IMR-90 (cell line): ENCODE measurements around the gene SPINT4. TPM values are rescaled to one million over a fixed set of nuclear protein-coding genes. Genes with fewer than 3 reads are reported as not detected.

Experiments
- ATAC-seq: fragments of 200-7000 bp; cut with Tn5 transposase; 2 replicates; pipeline ENCODE4 v1.9.1; 2020; ENCODE audit warnings: low read depth, mild to moderate bottlenecking, moderate library complexity
- BruUV-seq: library from RNA; stranded (reverse); fragments of 400-500 nt; replicated peaks from 2 replicates; lab custom pipeline; 2021; lab: Mats Ljungman, UMichigan
- CTCF ChIA-PET: fragments of 300-600 bp; formaldehyde crosslinking; extraction: SDS; loops from one replicate; lab custom pipeline; 2021; ENCODE audit warnings: antibody characterized with exemption; lab: Yijun Ruan, JAX
- POLR2A ChIA-PET: fragments of 300-600 bp; sonication (Branson Sonifier 250); formaldehyde crosslinking; loops from one replicate; lab custom pipeline; 2022; ENCODE audit warnings: antibody characterized with exemption; ENCODE audit not compliant: unreplicated experiment; lab: Charles Lee
- DNase-seq: peaks from one replicate; pipeline ENCODE4 v3.0.0; 2013
- H2AFZ ChIP-seq: replicated peaks from 2 replicates; pipeline ENCODE3; 2013; ENCODE audit warnings: low read length, mild to moderate bottlenecking; ENCODE audit not compliant: poor library complexity
- H2AK5ac ChIP-seq: 2 replicates; pipeline ENCODE4 v1.6.1; 2013; ENCODE audit warnings: low read depth, low read length, inconsistent platforms
- H2AK9ac ChIP-seq: replicated peaks from 2 replicates; pipeline ENCODE3; 2013; ENCODE audit warnings: mild to moderate bottlenecking, low read depth, low read length, moderate library complexity; ENCODE audit not compliant: poor library complexity
- H2BK120ac ChIP-seq: 2 replicates; pipeline ENCODE4 v1.6.1; 2013; ENCODE audit warnings: low read depth, low read length, inconsistent platforms
- H2BK15ac ChIP-seq: 3 replicates; pipeline ENCODE4 v1.6.1; 2013; ENCODE audit warnings: low read depth, low read length, inconsistent platforms
- H2BK20ac ChIP-seq: 2 replicates; pipeline ENCODE4 v1.6.1; 2013; ENCODE audit warnings: low read depth, mild to moderate bottlenecking, inconsistent platforms, low read length, moderate library complexity
- H2BK5ac ChIP-seq: 2 replicates; pipeline ENCODE4 v1.6.1; 2013; ENCODE audit warnings: mild to moderate bottlenecking, low read depth, low read length, inconsistent platforms; ENCODE audit not compliant: poor library complexity, severe bottlenecking
- H3K14ac ChIP-seq: replicated peaks from 2 replicates; pipeline ENCODE4 v1.6.1; 2013; ENCODE audit warnings: low read depth, low read length, inconsistent platforms
- H3K18ac ChIP-seq: 2 replicates; pipeline ENCODE4 v1.6.1; 2013; ENCODE audit warnings: low read depth, low read length, control low read depth
- H3K23ac ChIP-seq: 2 replicates; pipeline ENCODE4 v1.6.1; 2013; ENCODE audit warnings: low read depth, low read length, inconsistent platforms
- H3K27ac ChIP-seq: 2 replicates; pipeline ENCODE4 v1.5.1; 2013; ENCODE audit warnings: mild to moderate bottlenecking, control low read depth, low read length; ENCODE audit not compliant: insufficient read depth
- H3K27me3 ChIP-seq: 2 replicates; pipeline ENCODE4 v1.6.1; 2013; ENCODE audit warnings: low read length; ENCODE audit not compliant: control insufficient read depth, insufficient read depth
- H3K36me3 ChIP-seq: 2 replicates; pipeline ENCODE4 v1.6.1; 2013; ENCODE audit warnings: low read length, mixed read lengths; ENCODE audit not compliant: control insufficient read depth, insufficient read depth
- H3K4ac ChIP-seq: 2 replicates; pipeline ENCODE4 v1.6.1; 2013; ENCODE audit warnings: low read depth, low read length, inconsistent platforms
- H3K4me1 ChIP-seq: 2 replicates; pipeline ENCODE4 v1.6.1; 2013; ENCODE audit warnings: low read length, mixed read lengths; ENCODE audit not compliant: control insufficient read depth, insufficient read depth
- H3K4me2 ChIP-seq: 2 replicates; pipeline ENCODE4 v1.6.1; 2013; ENCODE audit warnings: low read depth, mild to moderate bottlenecking, control low read depth, low read length, moderate library complexity
- H3K4me3 ChIP-seq: 2 replicates; pipeline ENCODE4 v1.5.1; 2013; ENCODE audit warnings: low read depth, mild to moderate bottlenecking, control low read depth, low read length, moderate library complexity; ENCODE audit not compliant: insufficient read depth
- H3K56ac ChIP-seq: 2 replicates; pipeline ENCODE4 v1.6.1; 2013; ENCODE audit warnings: low read length, inconsistent platforms; ENCODE audit not compliant: insufficient read depth; ENCODE audit errors: extremely low read depth
- H3K79me1 ChIP-seq, 2 experiments: 2 replicates each; pipeline ENCODE4 v1.6.1; 2013; ENCODE audit warnings: low read length in 2 of 2, inconsistent platforms in 1 of 2, low read depth in 1 of 2
- H3K9ac ChIP-seq: 2 replicates; pipeline ENCODE4 v1.6.1; 2013; ENCODE audit warnings: low read depth, low read length, control low read depth
- H3K9me1 ChIP-seq: 2 replicates; pipeline ENCODE4 v1.6.1; 2013; ENCODE audit warnings: low read length, inconsistent platforms; ENCODE audit not compliant: insufficient read depth
- H3K9me3 ChIP-seq: 2 replicates; pipeline ENCODE4 v1.6.1; 2013; ENCODE audit warnings: low read length; ENCODE audit not compliant: control insufficient read depth, insufficient read depth
- H4K20me1 ChIP-seq: 2 replicates; pipeline ENCODE4 v1.6.1; 2013; ENCODE audit warnings: low read length, inconsistent platforms; ENCODE audit not compliant: insufficient read depth
- H4K5ac ChIP-seq: 2 replicates; pipeline ENCODE4 v1.6.1; 2013; ENCODE audit warnings: mild to moderate bottlenecking, low read depth, low read length, control low read depth
- H4K8ac ChIP-seq, 2 experiments: 2 replicates each; pipeline ENCODE4 v1.6.1; 2013; ENCODE audit warnings: low read depth in 2 of 2, low read length in 2 of 2, control low read depth in 1 of 2, inconsistent platforms in 1 of 2
- H4K91ac ChIP-seq: 2 replicates; pipeline ENCODE4 v1.6.1; 2013; ENCODE audit warnings: low read depth, low read length, inconsistent platforms; ENCODE audit not compliant: insufficient read depth
- CEBPB ChIP-seq: IDR thresholded peaks from 2 replicates; pipeline ENCODE4 v1.6.1; 2012; ENCODE audit warnings: low read depth, low read length, improper control_type of control experiment
- RCOR1 ChIP-seq: IDR thresholded peaks from 2 replicates; pipeline ENCODE4 v1.6.1; 2012; ENCODE audit warnings: mild to moderate bottlenecking, low read length, improper control_type of control experiment; ENCODE audit not compliant: insufficient replicate concordance
- RFX5 ChIP-seq: IDR thresholded peaks from 2 replicates; pipeline ENCODE4 v1.8.0; 2012; ENCODE audit warnings: low read depth, mild to moderate bottlenecking, low read length, moderate library complexity
- WGBS, 2 experiments: methylation state at CpG; one replicate each; pipeline versions ENCODE4 v1.1.5 to v1.1.7; 2013; ENCODE audit warnings: missing lambda C conversion rate in 2 of 2; ENCODE audit not compliant: insufficient read length in 1 of 2; ENCODE audit errors: extremely low coverage in 2 of 2; 5-methylcytosine and 5-hydroxymethylcytosine counted together
- dilution Hi-C: fragments of 300-500 bp; cut with HindIII; formaldehyde crosslinking; loops from one replicate; pipeline ENCODE4 v1.14.3; 2018; ENCODE audit warnings: low sequenced_read_pairs; ENCODE audit not compliant: unreplicated experiment
- in situ Hi-C: fragments of 300-500 bp; cut with MboI; formaldehyde crosslinking; loops from 3 replicates; pipeline ENCODE4 v1.14.3; 2019; ENCODE audit warnings: low sequenced_read_pairs, inconsistent platforms, mixed read lengths
- intact Hi-C: fragments of 100-400 bp; cut with micrococcal nuclease; formaldehyde crosslinking; loops from 2 replicates; pipeline ENCODE4 v1.10.0; 2022
- polyA plus RNA-seq, 3 experiments: library from polyadenylated mRNA; depleted of rRNA; stranded (reverse); fragments of >200 nt; gene quantifications; 2 replicates each; pipeline ENCODE4 v1.2.3, GENCODE V29; 2012; ENCODE audit warnings: low replicate concordance in 1 of 3
- total RNA-seq: library from RNA; depleted of rRNA; stranded (reverse); fragments of >200 nt; gene quantifications from 2 replicates; pipeline ENCODE4 v1.2.3, GENCODE V29; 2012
- TF ChIP-seq, protein P1 (sequence below): fragments of 150-350 bp; IDR thresholded peaks from 2 replicates; pipeline ENCODE4 v1.6.1; 2016; ENCODE audit warnings: low read depth, mild to moderate bottlenecking, low read length, moderate library complexity, borderline replicate concordance

Gene SPINT4
- total and polyA plus RNA-seq, 2 of the 4 experiments (the other 2 are of a cell fraction): not detected

- no peak for ATAC-seq
- no peak overlapping the region for H3K23ac ChIP-seq
- H2BK5ac ChIP-seq: no peak overlapping the region
- no peak overlapping the region for H2AK5ac ChIP-seq
- H2BK15ac ChIP-seq: no peak overlapping the region
- in situ Hi-C loops (loop anchor here (25.0 kb wide), 1 partner anchor 214 kb away; the partner anchor contains the start of genes EPPIN and WFDC6), dilution Hi-C loops (no loop called here), intact Hi-C loops (no loop called here)
- peaks cover 5% of the 10 kb centered on the region; the same call in 1 of the 2 replicates for H3K27me3 ChIP-seq
- no peak overlapping the region for H2AFZ ChIP-seq
- H3K27ac ChIP-seq: no peak overlapping the region
- H3K4me3 ChIP-seq: no peak overlapping the region
- no peaks in the 10 kb centered on the region for H4K20me1 ChIP-seq
- no peak overlapping the region for H2BK20ac ChIP-seq
- no peak overlapping the region for H3K14ac ChIP-seq
- H3K9ac ChIP-seq: no peak overlapping the region
- no peaks in the 10 kb centered on the region for H3K36me3 ChIP-seq
- no CpG with 5 or more reads among the region's 1 CpG for WGBS, 2 experiments
- H3K56ac ChIP-seq: no peak overlapping the region
- no peaks in the 10 kb centered on the region for H3K79me1 ChIP-seq
- no peaks in the 10 kb centered on the region for H3K9me1 ChIP-seq
- DNase-seq: no peak
- no peak overlapping the region for H3K18ac ChIP-seq
- H3K4ac ChIP-seq: no peak overlapping the region
- CTCF ChIA-PET: interaction anchor here (0.8 kb wide), 1 partner anchor 20 kb away, joined by 4 read pairs; no protein-coding TSS in a partner anchor
- no TSS peak for BruUV-seq
- no peaks in the 10 kb centered on the region for H3K9me3 ChIP-seq
- H4K8ac ChIP-seq: no peak overlapping the region
- no peaks in the 10 kb centered on the region for H3K4me1 ChIP-seq
- no peak overlapping the region for H2AK9ac ChIP-seq
- POLR2A ChIA-PET: no interaction called here
- no peak overlapping the region for H2BK120ac ChIP-seq
- no peak for TF ChIP-seq RFX5
- no peak for TF ChIP-seq CEBPB
- TF ChIP-seq, protein P1, sequence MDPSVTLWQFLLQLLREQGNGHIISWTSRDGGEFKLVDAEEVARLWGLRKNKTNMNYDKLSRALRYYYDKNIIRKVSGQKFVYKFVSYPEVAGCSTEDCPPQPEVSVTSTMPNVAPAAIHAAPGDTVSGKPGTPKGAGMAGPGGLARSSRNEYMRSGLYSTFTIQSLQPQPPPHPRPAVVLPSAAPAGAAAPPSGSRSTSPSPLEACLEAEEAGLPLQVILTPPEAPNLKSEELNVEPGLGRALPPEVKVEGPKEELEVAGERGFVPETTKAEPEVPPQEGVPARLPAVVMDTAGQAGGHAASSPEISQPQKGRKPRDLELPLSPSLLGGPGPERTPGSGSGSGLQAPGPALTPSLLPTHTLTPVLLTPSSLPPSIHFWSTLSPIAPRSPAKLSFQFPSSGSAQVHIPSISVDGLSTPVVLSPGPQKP: no peak
- no peak for TF ChIP-seq RCOR1
- H4K91ac ChIP-seq: no peak overlapping the region
- no peak overlapping the region for H3K4me2 ChIP-seq
- no peak overlapping the region for H4K5ac ChIP-seq
These were observed 29.6 kb downstream of the SPINT4 start for GRCh38 chr20:45751721-45752120.
